Endodermal cell (in vitro differentiated cells): Measurements from ENCODE around the gene SVOPL. TPM values are rescaled to one million over a fixed set of nuclear protein-coding genes. Genes with fewer than 3 reads are reported as not detected.

Experiments used
- DNase-seq: peaks from one replicate; pipeline ENCODE4 v3.0.0-alpha.2; 2017
- H3K27ac ChIP-seq: 2 replicates; pipeline ENCODE4 v1.5.1; 2013; ENCODE audit warnings: mild to moderate bottlenecking, low read depth, low read length, moderate library complexity
- H3K27me3 ChIP-seq: 2 replicates; pipeline ENCODE4 v1.6.1; 2013; ENCODE audit warnings: mild to moderate bottlenecking, low read length, moderate library complexity; ENCODE audit not compliant: insufficient read depth, control insufficient read depth, poor library complexity, severe bottlenecking
- H3K36me3 ChIP-seq: 2 replicates; pipeline ENCODE4 v1.7.0; 2013; ENCODE audit warnings: mild to moderate bottlenecking, low read length, moderate library complexity; ENCODE audit not compliant: control insufficient read depth, insufficient read depth
- H3K4me1 ChIP-seq: one replicate; pipeline ENCODE4 v1.7.0; 2013; ENCODE audit warnings: low read length; ENCODE audit not compliant: control insufficient read depth, insufficient read depth
- H3K4me3 ChIP-seq: 2 replicates; pipeline ENCODE4 v1.5.1; 2013; ENCODE audit warnings: mild to moderate bottlenecking, low read length, moderate library complexity
- H3K9ac ChIP-seq: 2 replicates; pipeline ENCODE4 v1.6.1; 2013; ENCODE audit warnings: mild to moderate bottlenecking, low read length, moderate library complexity; ENCODE audit not compliant: poor library complexity, severe bottlenecking; ENCODE audit errors: extremely low read depth
- H3K9me3 ChIP-seq: 2 replicates; pipeline ENCODE4 v1.6.1; 2013; ENCODE audit warnings: mild to moderate bottlenecking, low read length, moderate library complexity; ENCODE audit not compliant: control insufficient read depth
- H3K27ac Mint-ChIP-seq: 2 replicates; pipeline ENCODE4 v1.8.0; 2020; ENCODE audit warnings: mixed read lengths
- H3K27me3 Mint-ChIP-seq: 2 replicates; pipeline ENCODE4 v1.8.0; 2021; ENCODE audit warnings: mild to moderate bottlenecking, mixed read lengths; ENCODE audit not compliant: insufficient read depth
- H3K36me3 Mint-ChIP-seq: 2 replicates; pipeline ENCODE4 v1.8.0; 2020; ENCODE audit warnings: low read depth, mixed read lengths
- H3K4me1 Mint-ChIP-seq: 2 replicates; pipeline ENCODE4 v1.8.0; 2020; ENCODE audit warnings: mixed read lengths
- H3K4me3 Mint-ChIP-seq: 2 replicates; pipeline ENCODE4 v1.8.0; 2020; ENCODE audit warnings: mild to moderate bottlenecking, moderate library complexity, mixed read lengths
- H3K9me3 Mint-ChIP-seq: 2 replicates; pipeline ENCODE4 v1.8.0; 2020; ENCODE audit warnings: mild to moderate bottlenecking, mixed read lengths
- CTCF ChIP-seq: fragments of 200-600 bp; sonication (generic); conservative IDR thresholded peaks from 2 replicates; pipeline ENCODE4 v1.5.0; 2021; ENCODE audit warnings: antibody characterized with exemption, mild to moderate bottlenecking
- WGBS, 2 experiments: methylation state at CpG; one replicate each; pipeline versions ENCODE4 v1.1.5 to v1.1.7; 2013; ENCODE audit warnings: missing lambda C conversion rate in 2 of 2, mixed read lengths in 1 of 2; ENCODE audit not compliant: insufficient coverage in 1 of 2, insufficient read length in 1 of 2; 5-methylcytosine and 5-hydroxymethylcytosine counted together
- long read RNA-seq, 4 experiments: library from polyadenylated mRNA in 2 of 4; library from RNA in 1 of 4; library from capped mRNA in 1 of 4; stranded (forward) in 3 of 4; unstranded in 1 of 4; transcript quantifications; one replicate each; pipeline ENCODE4 v2.0.0, GENCODE V29; 2020 to 2021; ENCODE audit warnings: inconsistent platforms in 1 of 4
- polyA plus RNA-seq, 2 experiments: library from polyadenylated mRNA; stranded (reverse); fragments of 50-300 nt; gene quantifications; one replicate each; pipeline ENCODE4 v1.2.3, GENCODE V29; 2013
- total RNA-seq, 2 donors: library from RNA; stranded (reverse); fragmentation: NEBNext Ultra II Directional in 1 of 2; extraction: Animal tissue kit (Norgen Biotek cat#: 25700) in 1 of 2; gene quantifications; 2 replicates in 1 of 2; 3 replicates in 1 of 2; pipeline ENCODE4 v1.2.1, GENCODE V29; 2021

Gene SVOPL
- under 1 TPM; 0.86 to 0.95 TPM for total RNA-seq
- polyA plus RNA-seq (2013, experiment 1 of 2): not detected
- 0.79 TPM for polyA plus RNA-seq (2013, experiment 2 of 2)
- long read RNA-seq, experiment 1: 0 reads
- long read RNA-seq, experiment 2, partial matches to known transcripts: 0 of 1 reads
- long read RNA-seq, experiment 2, other reads (novel, unspliced or antisense): 0 of 1 reads
- long read RNA-seq, experiment 3, partial matches to known transcripts: 0 of 1 reads
- long read RNA-seq, experiment 3, other reads (novel, unspliced or antisense): 1 of 1 reads
- long read RNA-seq, experiment 4, partial matches to known transcripts: 0 of 2 reads
- long read RNA-seq, experiment 4, other reads (novel, unspliced or antisense): 2 of 2 reads

DNA sequence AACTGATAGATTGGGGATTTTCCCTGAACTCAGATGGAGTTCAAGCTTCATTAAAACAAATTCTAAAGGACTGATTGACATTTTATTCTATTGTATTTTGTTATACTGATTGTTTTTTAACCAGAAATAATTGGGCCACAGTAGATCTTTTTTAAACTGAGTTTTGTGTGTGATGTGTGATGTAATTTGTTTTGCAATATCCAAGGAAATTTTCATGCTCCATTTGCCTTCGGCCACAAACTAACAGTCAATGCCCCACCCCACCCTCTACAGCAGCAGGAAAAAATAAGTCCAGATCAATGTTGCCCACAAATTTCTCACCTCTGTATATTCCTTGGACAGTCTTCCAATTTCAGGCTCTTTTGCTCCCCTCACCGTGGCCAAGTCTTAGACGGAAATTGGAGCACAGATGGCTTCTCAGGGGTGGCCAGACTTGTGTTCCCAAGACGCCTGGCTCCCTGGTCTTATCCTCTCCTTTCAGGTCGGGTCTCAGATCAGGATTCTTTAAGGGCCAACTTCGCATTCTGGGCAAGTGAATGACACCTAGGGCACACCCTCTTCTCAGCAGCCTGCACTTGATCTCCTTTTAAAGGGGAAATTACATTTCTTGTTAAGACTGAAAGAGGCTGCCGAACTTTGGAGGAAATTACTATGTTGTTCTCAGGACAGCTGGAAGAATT is at the start of gene SVOPL:
TSS of gene SVOPL (minus strand) at position 506 of the 680 bp plus-strand sequence. CDS start 22,317 bp downstream, outside the sequence.
- no peak within 1 kb of the TSS for H3K27ac Mint-ChIP-seq
- DNase-seq: no peak
- Histone ChIP-seq H3K9me3 (no peaks in the 10 kb centered on the region), H3K36me3 (no peaks in the 10 kb centered on the region), H3K4me1 (no peaks in the 10 kb centered on the region), H3K4me3 (no peak within 1 kb of the TSS), H3K27me3 (no peaks in the 10 kb centered on the region), H3K9ac (no peak within 1 kb of the TSS), H3K27ac (no peak within 1 kb of the TSS)
- no peak within 1 kb of the TSS for H3K4me3 Mint-ChIP-seq
- 84 to 98% methylated on average over 5 to 7 of the region's 7 CpGs for WGBS, 2 experiments
- H3K9me3 Mint-ChIP-seq: no peaks in the 10 kb centered on the region
- TF ChIP-seq CTCF: no peak
- no peaks in the 10 kb centered on the region for H3K36me3 Mint-ChIP-seq
- H3K4me1 Mint-ChIP-seq: no peaks in the 10 kb centered on the region
- no peaks in the 10 kb centered on the region for H3K27me3 Mint-ChIP-seq

- Histone ChIP-seq H3K36me3 (no peaks in the 10 kb centered on the region), H3K4me1 (no peaks in the 10 kb centered on the region), H3K27me3 (peaks cover 39% of the 10 kb centered on the region), H3K27ac (no peak overlapping the region), H3K4me3 (no peak overlapping the region), H3K9ac (no peak overlapping the region), H3K9me3 (no peaks in the 10 kb centered on the region)
- H3K4me1 Mint-ChIP-seq: peaks cover 30% of the 10 kb centered on the region
- H3K27me3 Mint-ChIP-seq: peaks cover 19% of the 10 kb centered on the region
- WGBS, 2 experiments: 95 to 100% methylated on average over 11 to 15 of the region's 15 CpGs
- no peaks in the 10 kb centered on the region for H3K9me3 Mint-ChIP-seq
- no peak overlapping the region for H3K27ac Mint-ChIP-seq
- no peak for TF ChIP-seq CTCF
- no peaks in the 10 kb centered on the region for H3K36me3 Mint-ChIP-seq
- DNase-seq: no peak
- no peak overlapping the region for H3K4me3 Mint-ChIP-seq
These were observed 49.3 kb upstream of the SVOPL start for GRCh38 chr7:138750473-138750872.

DNA sequence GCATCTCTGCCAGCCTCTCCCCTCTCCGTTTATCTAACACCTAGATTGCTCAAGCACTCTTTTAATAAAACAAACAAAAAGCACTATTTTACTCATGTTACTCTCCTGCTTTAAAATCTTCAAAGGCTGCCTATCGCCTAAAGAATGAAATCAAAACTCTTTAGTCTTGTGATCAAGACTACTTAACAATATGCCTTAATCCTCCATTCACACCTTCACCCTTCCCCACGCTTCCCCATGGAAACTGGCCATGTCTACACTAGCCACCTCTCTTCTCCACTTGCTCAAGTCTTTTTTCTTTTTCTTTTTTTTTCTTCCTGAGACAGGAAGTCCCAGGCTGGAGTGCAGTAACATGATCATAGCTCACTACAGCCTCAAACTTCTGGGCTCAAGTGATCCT is 48.8 kb upstream of the SVOPL start:
- H3K36me3 Mint-ChIP-seq: no peaks in the 10 kb centered on the region
- no peak overlapping the region for H3K4me3 Mint-ChIP-seq
- Histone ChIP-seq H3K9me3 (no peaks in the 10 kb centered on the region), H3K36me3 (no peaks in the 10 kb centered on the region), H3K27ac (no peak overlapping the region), H3K4me1 (no peaks in the 10 kb centered on the region), H3K4me3 (no peak overlapping the region), H3K9ac (no peak overlapping the region), H3K27me3 (peaks cover 33% of the 10 kb centered on the region)
- H3K27me3 Mint-ChIP-seq: peaks cover 19% of the 10 kb centered on the region
- no peak for DNase-seq
- WGBS, 2 experiments: 92 to 100% methylated on average over 3 of the region's 3 CpGs
- peaks cover 25% of the 10 kb centered on the region for H3K4me1 Mint-ChIP-seq
- TF ChIP-seq CTCF: no peak
- H3K9me3 Mint-ChIP-seq: no peaks in the 10 kb centered on the region
- H3K27ac Mint-ChIP-seq: no peak overlapping the region
